ENCODE results near the gene ESR2.
A peak's percentile ranks its signal among the peaks of the same experiment; 100 is the strongest.

Gene ESR2

DNA sequence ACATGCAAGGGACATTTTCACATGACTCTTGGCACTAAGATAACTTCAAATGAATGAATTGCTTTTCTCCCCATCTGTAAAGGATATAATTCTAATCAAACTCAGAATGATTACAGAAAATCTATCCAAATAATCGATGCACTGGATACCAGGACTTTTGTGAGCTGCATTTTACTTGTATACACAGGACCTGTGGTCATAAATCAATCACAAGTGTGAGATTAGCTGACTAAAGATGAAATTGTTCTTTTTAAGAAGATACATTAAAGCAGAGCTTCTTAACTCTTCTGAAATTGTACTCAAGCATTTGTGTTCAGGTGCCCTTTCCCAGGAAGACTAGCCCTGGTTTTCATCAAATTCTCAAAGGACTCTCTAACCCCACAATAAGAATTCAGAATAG is 66.3 kb downstream of the ESR2 start:
- TF ChIP-seq, protein P1, sequence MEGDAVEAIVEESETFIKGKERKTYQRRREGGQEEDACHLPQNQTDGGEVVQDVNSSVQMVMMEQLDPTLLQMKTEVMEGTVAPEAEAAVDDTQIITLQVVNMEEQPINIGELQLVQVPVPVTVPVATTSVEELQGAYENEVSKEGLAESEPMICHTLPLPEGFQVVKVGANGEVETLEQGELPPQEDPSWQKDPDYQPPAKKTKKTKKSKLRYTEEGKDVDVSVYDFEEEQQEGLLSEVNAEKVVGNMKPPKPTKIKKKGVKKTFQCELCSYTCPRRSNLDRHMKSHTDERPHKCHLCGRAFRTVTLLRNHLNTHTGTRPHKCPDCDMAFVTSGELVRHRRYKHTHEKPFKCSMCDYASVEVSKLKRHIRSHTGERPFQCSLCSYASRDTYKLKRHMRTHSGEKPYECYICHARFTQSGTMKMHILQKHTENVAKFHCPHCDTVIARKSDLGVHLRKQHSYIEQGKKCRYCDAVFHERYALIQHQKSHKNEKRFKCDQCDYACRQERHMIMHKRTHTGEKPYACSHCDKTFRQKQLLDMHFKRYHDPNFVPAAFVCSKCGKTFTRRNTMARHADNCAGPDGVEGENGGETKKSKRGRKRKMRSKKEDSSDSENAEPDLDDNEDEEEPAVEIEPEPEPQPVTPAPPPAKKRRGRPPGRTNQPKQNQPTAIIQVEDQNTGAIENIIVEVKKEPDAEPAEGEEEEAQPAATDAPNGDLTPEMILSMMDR (IDR thresholded peaks at IDR 0.05; ENCODE audit: extremely low read depth, insufficient read depth, missing control alignments) = no peak
- in situ Hi-C loops (cut with MboI; ENCODE audit: low pct_unique_long_range_greater_than_20kb, low sequenced_read_pairs, unreplicated experiment) = no loop called here
- no peak for DNase-seq (ENCODE audit: low spot score)

DNA sequence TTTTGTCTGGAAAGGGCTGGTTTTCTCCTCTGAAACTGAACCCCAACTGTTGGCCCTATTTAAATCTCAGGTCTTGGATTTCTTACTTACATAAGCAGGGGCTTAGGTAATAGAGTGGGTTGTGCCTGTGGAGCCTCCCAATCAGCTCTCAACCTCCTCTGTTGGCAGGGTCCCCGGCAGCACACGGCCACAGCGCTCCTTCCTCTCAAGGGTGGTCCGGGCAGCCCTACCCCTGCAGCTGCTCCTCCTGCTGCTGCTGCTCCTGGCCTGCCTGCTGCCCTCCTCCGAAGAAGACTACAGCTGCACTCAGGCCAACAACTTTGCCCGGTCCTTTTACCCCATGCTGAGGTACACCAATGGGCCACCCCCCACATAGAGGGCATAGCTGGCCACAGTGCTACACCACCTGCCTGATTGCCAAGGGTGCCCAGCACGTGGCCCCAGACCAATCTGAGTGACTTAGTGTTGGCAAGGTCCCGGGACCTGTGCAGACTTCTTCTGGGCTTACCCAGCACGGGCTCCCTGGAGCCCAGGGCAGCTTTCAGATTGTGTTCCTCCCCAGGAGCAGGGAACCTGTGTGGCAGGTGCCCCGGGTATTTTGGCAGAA is 68.9 kb downstream of the ESR2 start:
- TF ChIP-seq, protein P1 (IDR thresholded peaks at IDR 0.05; ENCODE audit: extremely low read depth, insufficient read depth, missing control alignments) = no peak
- DNase-seq (ENCODE audit: low spot score) = no peak
- in situ Hi-C loops (cut with MboI; ENCODE audit: low pct_unique_long_range_greater_than_20kb, low sequenced_read_pairs, unreplicated experiment) = no loop called here

GRCh38 chr14:64221391-64222003 is 72.7 kb downstream of the ESR2 start:
- DNase-seq (ENCODE audit: low spot score) = no peak

DNA sequence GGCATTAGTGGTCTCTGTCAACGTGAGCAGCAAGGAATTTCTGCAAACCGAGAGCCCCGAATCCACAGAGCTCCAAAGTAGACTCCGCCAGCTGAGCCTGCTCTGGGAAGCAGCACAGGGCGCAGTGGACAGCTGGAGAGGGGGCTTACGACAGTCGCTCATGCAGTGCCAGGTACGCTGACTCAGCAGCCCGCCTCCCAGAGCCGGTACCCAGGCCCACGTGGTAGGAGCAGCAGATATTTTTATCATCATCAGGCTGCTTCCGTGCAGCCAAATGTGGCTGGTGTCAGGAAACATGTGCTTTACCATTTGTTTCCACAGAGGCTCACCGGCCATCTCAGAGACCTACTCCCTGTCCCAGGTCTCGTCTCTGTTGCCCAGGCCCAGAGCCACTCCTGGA is 73.7 kb downstream of the ESR2 start:
- no peak for DNase-seq (ENCODE audit: low spot score)
- in situ Hi-C loops (cut with MboI; ENCODE audit: low pct_unique_long_range_greater_than_20kb, low sequenced_read_pairs, unreplicated experiment) = no loop called here
- TF ChIP-seq, protein P1 (IDR thresholded peaks at IDR 0.05; ENCODE audit: extremely low read depth, insufficient read depth, missing control alignments) = no peak

More at GRCh38 chr14:64221391-64222003, 72.7 kb downstream of the ESR2 start:
- in situ Hi-C loops (cut with MboI; ENCODE audit: low pct_unique_long_range_greater_than_20kb, low sequenced_read_pairs, unreplicated experiment) = no loop called here
- TF ChIP-seq, protein P1 (IDR thresholded peaks at IDR 0.05; ENCODE audit: extremely low read depth, insufficient read depth, missing control alignments) = no peak

- in situ Hi-C loops (cut with MboI; ENCODE audit: low pct_unique_long_range_greater_than_20kb, low sequenced_read_pairs, unreplicated experiment) = no loop called here
- TF ChIP-seq, protein P1 (IDR thresholded peaks at IDR 0.05; ENCODE audit: extremely low read depth, insufficient read depth, missing control alignments) = no peak
- no peak for DNase-seq (ENCODE audit: low spot score)
Observed at GRCh38 chr14:64220056-64220455, 74.1 kb downstream of the ESR2 start.

DNA sequence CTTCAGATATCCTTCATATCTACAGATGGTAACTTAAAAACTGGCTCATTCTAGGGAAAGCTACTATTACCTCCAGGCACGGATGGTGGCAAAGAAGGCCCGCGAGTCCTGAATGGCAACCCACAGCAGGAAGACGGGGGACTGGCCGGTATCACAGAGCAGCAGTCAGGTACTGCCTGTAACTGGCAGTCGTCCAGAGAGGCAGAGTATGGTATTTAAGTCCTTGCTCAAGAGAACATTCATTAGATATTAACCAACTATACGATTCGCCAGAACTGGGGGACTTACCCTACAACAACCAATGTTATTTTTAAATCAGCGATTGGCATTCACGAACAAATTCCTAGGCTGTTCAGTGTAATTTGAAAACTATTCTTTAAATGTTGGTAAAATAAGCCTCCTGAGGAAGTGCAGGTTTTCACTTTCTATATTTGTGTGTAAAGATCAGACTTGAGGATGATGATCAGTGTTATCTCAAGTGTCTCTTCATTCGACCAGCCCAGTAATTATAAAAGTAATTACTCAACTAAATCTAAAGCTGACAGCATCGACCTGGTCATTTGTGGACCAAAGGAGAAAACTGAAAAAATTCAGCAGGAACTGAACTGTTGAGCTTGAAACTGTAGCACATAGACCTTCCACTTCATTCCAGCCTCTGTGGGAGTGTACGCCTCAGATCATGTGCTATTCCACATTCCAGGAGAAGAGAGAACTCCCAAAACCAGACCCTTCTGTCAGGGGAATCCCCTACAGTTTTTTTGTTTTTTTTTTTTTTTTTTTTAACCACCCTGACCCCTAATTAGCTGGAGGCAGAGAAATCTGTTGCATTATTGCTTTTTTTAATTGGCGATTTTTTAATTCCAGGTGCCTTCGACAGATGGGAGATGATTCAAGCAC is 75.6 kb downstream of the ESR2 start:
- peak; percentile 39 for DNase-seq (ENCODE audit: low spot score)
- TF ChIP-seq, protein P1 (IDR thresholded peaks at IDR 0.05; ENCODE audit: extremely low read depth, insufficient read depth, missing control alignments) = no peak
- in situ Hi-C loops (cut with MboI; ENCODE audit: low pct_unique_long_range_greater_than_20kb, low sequenced_read_pairs, unreplicated experiment) = no loop called here
